Left ventricle myocardium inferior (tissue), 1 donor: ENCODE data around the gene NOS1. TPM values are rescaled to one million over a fixed set of nuclear protein-coding genes. Genes with fewer than 3 reads are reported as not detected.

Source experiments
- DNase-seq: peaks from one replicate; pipeline ENCODE4 v3.0.0-alpha.2; 2020
- H3K27ac ChIP-seq: fragments of 200-600 bp; replicated peaks from 2 replicates; pipeline ENCODE4 v1.8.0; 2021
- H3K27me3 ChIP-seq: fragments of 200-600 bp; 2 replicates; pipeline ENCODE4 v1.8.0; 2021; ENCODE audit warnings: low read depth
- H3K36me3 ChIP-seq: fragments of 200-600 bp; 2 replicates; pipeline ENCODE4 v1.8.0; 2021
- H3K4me1 ChIP-seq: fragments of 200-600 bp; 2 replicates; pipeline ENCODE4 v1.8.0; 2021
- H3K4me3 ChIP-seq: fragments of 200-600 bp; 2 replicates; pipeline ENCODE4 v1.8.0; 2021; ENCODE audit warnings: mild to moderate bottlenecking, moderate library complexity
- H3K9me3 ChIP-seq: fragments of 200-600 bp; replicated peaks from 2 replicates; pipeline ENCODE4 v1.8.0; 2021
- intact Hi-C: fragments of 100-400 bp; cut with micrococcal nuclease; formaldehyde crosslinking; loops from one replicate; pipeline ENCODE4 v1.11.0; 2022
- total RNA-seq: library from RNA; stranded (reverse); fragmentation: NEBNext Ultra II Directional; extraction: Animal tissue kit (Norgen Biotek cat#: 25700); gene quantifications from one replicate; pipeline ENCODE4 v1.2.1, GENCODE V29; 2021
- TF ChIP-seq, protein P1 (sequence below): fragments of 200-600 bp; IDR thresholded peaks from 2 replicates; pipeline ENCODE4 v1.8.0; 2021; ENCODE audit warnings: antibody characterized with exemption, mild to moderate bottlenecking, borderline replicate concordance
- donor health status: DM: no; HTN: yes; CAD: no; lungs with severe emphysema.

Gene NOS1
- total RNA-seq, 1 donor from 2014 or later = 0.22 TPM

DNA sequence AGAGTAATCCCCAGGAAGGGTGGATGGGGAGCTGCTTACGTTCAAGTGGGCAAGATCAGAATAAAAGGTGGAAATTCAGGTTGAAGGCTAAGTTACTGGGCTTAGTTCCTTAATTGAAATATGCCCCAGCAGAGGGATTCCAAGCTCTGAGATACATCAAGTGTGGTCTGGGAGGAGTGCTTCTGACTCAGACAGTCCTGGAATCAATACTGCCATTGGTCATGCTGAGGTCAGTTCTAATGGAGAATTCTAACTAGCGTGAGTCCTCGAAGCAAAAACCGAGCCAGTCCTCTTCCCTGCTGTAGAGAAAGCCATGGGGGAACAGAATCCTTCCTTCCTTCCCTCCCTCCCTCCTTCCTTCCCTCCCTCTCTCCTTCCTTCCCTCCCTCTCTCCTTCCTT lies 39.9 kb downstream of the NOS1 start:
- TF ChIP-seq, protein P1, sequence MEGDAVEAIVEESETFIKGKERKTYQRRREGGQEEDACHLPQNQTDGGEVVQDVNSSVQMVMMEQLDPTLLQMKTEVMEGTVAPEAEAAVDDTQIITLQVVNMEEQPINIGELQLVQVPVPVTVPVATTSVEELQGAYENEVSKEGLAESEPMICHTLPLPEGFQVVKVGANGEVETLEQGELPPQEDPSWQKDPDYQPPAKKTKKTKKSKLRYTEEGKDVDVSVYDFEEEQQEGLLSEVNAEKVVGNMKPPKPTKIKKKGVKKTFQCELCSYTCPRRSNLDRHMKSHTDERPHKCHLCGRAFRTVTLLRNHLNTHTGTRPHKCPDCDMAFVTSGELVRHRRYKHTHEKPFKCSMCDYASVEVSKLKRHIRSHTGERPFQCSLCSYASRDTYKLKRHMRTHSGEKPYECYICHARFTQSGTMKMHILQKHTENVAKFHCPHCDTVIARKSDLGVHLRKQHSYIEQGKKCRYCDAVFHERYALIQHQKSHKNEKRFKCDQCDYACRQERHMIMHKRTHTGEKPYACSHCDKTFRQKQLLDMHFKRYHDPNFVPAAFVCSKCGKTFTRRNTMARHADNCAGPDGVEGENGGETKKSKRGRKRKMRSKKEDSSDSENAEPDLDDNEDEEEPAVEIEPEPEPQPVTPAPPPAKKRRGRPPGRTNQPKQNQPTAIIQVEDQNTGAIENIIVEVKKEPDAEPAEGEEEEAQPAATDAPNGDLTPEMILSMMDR = no peak
- Histone ChIP-seq H3K4me1 (no peaks in the 10 kb centered on the region), H3K9me3 (peaks cover 3% of the 10 kb centered on the region), H3K36me3 (no peaks in the 10 kb centered on the region), H3K27ac (no peak overlapping the region), H3K27me3 (peaks cover 62% of the 10 kb centered on the region), H3K4me3 (no peak overlapping the region)
- no peak for DNase-seq
- intact Hi-C loops = no loop called here

DNA sequence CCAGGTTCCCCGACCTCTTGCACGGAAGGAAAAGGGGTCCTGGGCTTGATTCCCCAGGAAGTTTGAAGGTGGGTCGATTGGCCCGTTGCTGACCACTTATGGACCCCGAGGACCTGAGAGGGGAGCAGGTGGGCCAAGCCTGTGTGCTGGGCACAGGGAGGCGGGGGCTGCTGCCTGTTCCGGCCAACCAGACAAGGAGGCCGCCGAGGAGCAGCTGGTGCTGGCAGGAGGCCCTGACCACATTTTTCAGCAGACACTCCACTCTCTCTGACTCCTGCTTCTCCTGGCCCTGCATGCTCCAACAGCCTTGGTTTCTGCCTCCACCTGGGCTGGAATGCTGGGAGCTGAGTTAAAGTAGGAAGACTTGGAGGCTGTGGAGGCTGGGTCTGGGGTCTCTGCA lies 42.8 kb downstream of the NOS1 start:
- no peak for DNase-seq
- H3K36me3 ChIP-seq = no peaks in the 10 kb centered on the region
- peaks cover 10% of the 10 kb centered on the region for H3K9me3 ChIP-seq
- H3K4me1 ChIP-seq = no peaks in the 10 kb centered on the region
- no peak overlapping the region for H3K4me3 ChIP-seq
- intact Hi-C loops = no loop called here
- no peak overlapping the region for H3K27ac ChIP-seq
- H3K27me3 ChIP-seq = peaks cover 42% of the 10 kb centered on the region
- TF ChIP-seq, protein P1 = no peak

DNA sequence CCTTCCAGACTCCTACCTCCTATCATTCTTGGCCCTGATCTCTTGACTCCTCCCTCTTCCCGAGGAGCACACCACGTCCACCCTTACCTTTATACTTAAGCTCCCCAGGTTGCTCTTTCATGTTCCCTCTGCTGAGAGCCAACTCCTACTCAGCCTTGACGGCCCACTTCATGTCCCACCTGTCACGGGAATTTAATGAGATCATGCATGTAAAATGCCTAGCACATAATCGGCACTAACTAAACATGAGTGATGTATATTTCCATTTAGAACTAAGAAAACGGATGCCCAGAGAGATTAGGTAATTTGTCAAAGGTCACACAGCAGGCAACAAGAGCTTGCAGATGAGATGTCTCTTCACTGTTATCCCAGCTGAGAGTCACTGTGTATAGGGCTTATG lies 45.1 kb downstream of the NOS1 start:
- H3K9me3 ChIP-seq = peaks cover 10% of the 10 kb centered on the region
- TF ChIP-seq, protein P1 = no peak
- H3K4me3 ChIP-seq = no peak overlapping the region
- H3K36me3 ChIP-seq = no peaks in the 10 kb centered on the region
- H3K27me3 ChIP-seq = peaks cover 34% of the 10 kb centered on the region
- intact Hi-C loops = no loop called here
- H3K4me1 ChIP-seq = no peaks in the 10 kb centered on the region
- DNase-seq = no peak
- H3K27ac ChIP-seq = no peak overlapping the region

DNA sequence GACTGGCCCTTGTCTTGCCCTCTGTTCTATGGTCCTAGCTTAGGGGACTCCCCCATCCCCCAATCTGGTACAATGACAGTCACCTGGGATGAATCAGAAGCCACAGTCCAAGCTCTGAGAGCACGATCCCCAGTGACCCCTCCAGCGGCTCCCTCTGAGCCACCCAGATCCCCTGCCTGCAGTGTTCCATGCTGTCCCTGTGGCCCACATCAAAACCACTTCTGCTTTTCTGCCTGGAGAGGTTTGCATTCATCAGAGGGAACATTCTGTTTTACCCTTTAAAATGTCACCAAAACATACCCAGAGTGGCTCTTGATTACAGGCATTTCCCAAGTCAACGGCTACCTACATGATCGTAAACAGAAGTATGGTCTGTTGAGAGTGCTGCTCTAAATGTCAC lies 47.5 kb downstream of the NOS1 start:
- intact Hi-C loops = no loop called here
- peaks cover 20% of the 10 kb centered on the region for H3K27me3 ChIP-seq
- no peak overlapping the region for H3K27ac ChIP-seq
- TF ChIP-seq, protein P1 = no peak
- no peak for DNase-seq
- peaks cover 10% of the 10 kb centered on the region for H3K9me3 ChIP-seq
- no peaks in the 10 kb centered on the region for H3K4me1 ChIP-seq
- H3K4me3 ChIP-seq = no peak overlapping the region
- H3K36me3 ChIP-seq = no peaks in the 10 kb centered on the region

DNA sequence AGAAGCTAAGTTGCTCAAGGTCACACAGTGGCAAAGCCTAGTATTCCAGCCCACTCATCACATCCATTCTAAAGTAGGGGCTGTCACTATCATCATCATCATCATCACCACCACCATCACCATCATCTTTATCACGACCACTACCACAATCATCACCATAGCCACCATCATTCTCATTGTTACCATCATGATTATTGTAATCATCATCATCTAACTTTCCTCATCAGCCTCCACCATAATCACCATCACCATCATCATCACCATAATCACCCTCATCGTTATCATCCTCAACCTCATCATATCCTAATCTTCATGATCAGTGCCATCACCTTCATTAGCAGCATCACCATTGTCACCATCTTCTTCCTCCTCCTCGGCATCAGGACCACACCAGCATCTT lies 48.7 kb downstream of the NOS1 start:
- TF ChIP-seq, protein P1 = no peak
- Histone ChIP-seq H3K27ac (no peak overlapping the region), H3K4me3 (no peak overlapping the region), H3K4me1 (no peaks in the 10 kb centered on the region), H3K36me3 (no peaks in the 10 kb centered on the region), H3K9me3 (peaks cover 10% of the 10 kb centered on the region), H3K27me3 (peaks cover 10% of the 10 kb centered on the region)
- intact Hi-C loops = no loop called here
- DNase-seq = no peak
